ENCODE data around the gene HJURP. TPM values are rescaled to one million over a fixed set of nuclear protein-coding genes. Genes with fewer than 3 reads are reported as not detected.
A peak's percentile ranks its signal among the peaks of the same experiment; 100 is the strongest.

Gene HJURP
- total RNA-seq, 4 donors from 2014 or later = 0.15 to 3.1 (median 2.5) TPM; not detected in 1

DNA sequence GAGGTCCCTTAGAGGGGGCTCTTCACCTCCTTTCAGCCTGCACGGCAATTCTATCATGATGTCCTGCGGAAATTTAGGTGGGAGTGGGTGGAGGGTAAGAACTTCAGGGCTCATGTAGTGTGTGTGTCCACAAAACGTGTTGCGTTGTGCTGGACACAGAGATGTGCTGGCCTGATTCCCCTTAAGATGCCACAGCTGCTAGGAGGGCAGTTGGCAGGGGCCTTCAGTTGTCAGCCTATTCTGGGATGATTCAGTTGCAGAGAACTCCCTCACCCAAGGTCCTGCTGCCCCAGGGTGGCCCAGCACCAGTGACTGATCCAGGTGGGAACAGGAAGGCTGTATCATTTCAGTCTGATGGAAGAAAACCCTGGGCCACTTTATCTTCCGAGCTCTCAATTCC is 1.0 kb upstream of the HJURP start:
- TF ChIP-seq, protein P1, sequence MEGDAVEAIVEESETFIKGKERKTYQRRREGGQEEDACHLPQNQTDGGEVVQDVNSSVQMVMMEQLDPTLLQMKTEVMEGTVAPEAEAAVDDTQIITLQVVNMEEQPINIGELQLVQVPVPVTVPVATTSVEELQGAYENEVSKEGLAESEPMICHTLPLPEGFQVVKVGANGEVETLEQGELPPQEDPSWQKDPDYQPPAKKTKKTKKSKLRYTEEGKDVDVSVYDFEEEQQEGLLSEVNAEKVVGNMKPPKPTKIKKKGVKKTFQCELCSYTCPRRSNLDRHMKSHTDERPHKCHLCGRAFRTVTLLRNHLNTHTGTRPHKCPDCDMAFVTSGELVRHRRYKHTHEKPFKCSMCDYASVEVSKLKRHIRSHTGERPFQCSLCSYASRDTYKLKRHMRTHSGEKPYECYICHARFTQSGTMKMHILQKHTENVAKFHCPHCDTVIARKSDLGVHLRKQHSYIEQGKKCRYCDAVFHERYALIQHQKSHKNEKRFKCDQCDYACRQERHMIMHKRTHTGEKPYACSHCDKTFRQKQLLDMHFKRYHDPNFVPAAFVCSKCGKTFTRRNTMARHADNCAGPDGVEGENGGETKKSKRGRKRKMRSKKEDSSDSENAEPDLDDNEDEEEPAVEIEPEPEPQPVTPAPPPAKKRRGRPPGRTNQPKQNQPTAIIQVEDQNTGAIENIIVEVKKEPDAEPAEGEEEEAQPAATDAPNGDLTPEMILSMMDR (IDR thresholded peaks at IDR 0.05) = no peak
- TF ChIP-seq POLR2AphosphoS5 (IDR thresholded peaks at IDR 0.05) (no peak), POLR2A (IDR thresholded peaks at IDR 0.05) (no peak), EP300 (IDR thresholded peaks at IDR 0.05) (no peak)
- Histone ChIP-seq H3K4me3 (no peak overlapping the region), H3K27me3 (peaks cover 24% of the 10 kb centered on the region), H3K9me3 (no peaks in the 10 kb centered on the region), H3K27ac (peak overlapping the region in 1 of 4 donors; percentile 79), H3K36me3 (no peaks in the 10 kb centered on the region), H3K4me1 (peaks cover 0 to 25% (median 6%) of the 10 kb centered on the region in 3 donors)
- 73 to 81% methylated on average over 4 to 5 of the region's 5 CpGs for WGBS, 2 donors (ENCODE audit: low coverage in 1 of 2)
- no peak for ATAC-seq

DNA sequence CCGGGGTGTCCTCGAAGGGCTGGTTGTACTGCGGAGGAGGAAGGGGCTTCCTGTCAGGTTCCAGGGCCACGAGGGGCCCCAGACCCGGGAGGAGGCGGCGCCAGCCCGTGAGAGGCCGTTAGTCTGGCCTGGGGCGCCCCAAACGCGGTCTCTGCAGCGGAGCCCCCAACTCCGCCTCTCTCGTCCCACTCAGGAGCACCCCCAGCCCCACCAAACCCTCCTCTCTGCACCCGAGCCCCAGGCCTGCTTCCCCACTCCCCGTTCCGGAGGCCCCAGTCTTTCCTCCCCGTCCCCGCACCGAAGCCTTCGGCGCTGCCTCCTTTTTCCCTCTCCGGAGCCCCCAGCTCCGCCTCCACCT is 473 bp downstream of the HJURP start:
- H3K36me3 ChIP-seq = no peaks in the 10 kb centered on the region
- H3K27me3 ChIP-seq = peaks cover 31% of the 10 kb centered on the region
- TF ChIP-seq POLR2AphosphoS5 (IDR thresholded peaks at IDR 0.05) = no peak
- TF ChIP-seq POLR2A (IDR thresholded peaks at IDR 0.05) = no peak
- no peak for TF ChIP-seq EP300 (IDR thresholded peaks at IDR 0.05)
- TF ChIP-seq, protein P1 (IDR thresholded peaks at IDR 0.05) = no peak
- H3K4me3 ChIP-seq = peak overlapping the region; percentile 58 to 78
- no peaks in the 10 kb centered on the region for H3K9me3 ChIP-seq
- peaks cover 0 to 25% (median 6%) of the 10 kb centered on the region in 3 donors for H3K4me1 ChIP-seq
- no peak for ATAC-seq
- peak overlapping the region in 1 of 4 donors; percentile 41 for H3K27ac ChIP-seq
- WGBS, 2 donors (ENCODE audit: low coverage in 1 of 2) = 0 to 5% methylated on average over 4 to 7 of the region's 25 CpGs

DNA sequence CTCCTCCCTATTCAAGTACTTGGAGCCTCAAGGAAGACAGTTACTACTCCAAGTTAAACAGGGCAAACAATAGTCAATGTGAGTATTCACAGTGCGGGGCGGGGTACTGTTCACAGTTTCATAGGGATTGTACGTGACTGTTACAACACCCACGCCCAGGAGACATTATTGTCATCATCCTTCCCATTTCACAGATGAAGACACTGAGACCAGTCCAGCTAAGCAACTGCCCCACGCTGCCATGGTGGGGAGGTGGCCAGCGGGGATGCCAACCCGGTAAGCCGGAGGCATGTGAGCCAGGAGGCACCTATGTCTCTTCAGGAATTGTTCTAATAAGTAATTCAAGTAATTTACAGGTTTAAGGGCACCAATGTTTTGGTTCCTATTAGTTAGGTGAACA is 982 bp downstream of the HJURP start:
- H3K4me3 ChIP-seq = no peak overlapping the region

DNA sequence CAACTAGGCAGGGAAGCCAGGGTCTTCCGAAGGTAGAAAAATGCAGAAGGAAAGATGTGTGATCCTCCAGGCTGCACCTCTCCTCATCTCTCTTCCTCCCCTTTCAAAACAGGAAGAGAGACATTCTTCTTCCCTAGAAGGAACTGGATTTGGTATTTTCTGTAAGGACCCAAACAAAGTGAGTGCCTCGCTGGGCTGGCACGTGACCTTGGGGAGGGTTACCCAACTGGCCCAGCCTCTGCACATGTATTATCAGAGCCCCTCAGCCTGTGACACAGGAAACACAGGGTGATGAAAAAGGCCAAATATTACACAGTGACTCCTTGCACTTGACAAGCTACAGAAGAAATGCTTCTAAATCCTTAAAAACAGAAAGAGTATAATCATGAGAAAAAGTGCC is 2.3 kb downstream of the HJURP start:
- Histone ChIP-seq H3K9me3 (no peaks in the 10 kb centered on the region), H3K4me3 (no peak overlapping the region), H3K36me3 (no peaks in the 10 kb centered on the region), H3K4me1 (peaks cover 0 to 17% (median 6%) of the 10 kb centered on the region in 3 donors), H3K27me3 (peaks cover 31% of the 10 kb centered on the region), H3K27ac (no peak overlapping the region)
- no peak for ATAC-seq
- TF ChIP-seq POLR2A (IDR thresholded peaks at IDR 0.05) (no peak), EP300 (IDR thresholded peaks at IDR 0.05) (no peak), POLR2AphosphoS5 (IDR thresholded peaks at IDR 0.05) (no peak)
- TF ChIP-seq, protein P1 (IDR thresholded peaks at IDR 0.05) = no peak
- 40% methylated on average over 2 of the region's 3 CpGs; no CpG with 5 or more reads in 1 of the 2 donors for WGBS, 2 donors (ENCODE audit: low coverage in 1 of 2)

More for the DNA sequence above, 982 bp downstream of the HJURP start:
- Histone ChIP-seq H3K27me3 (peaks cover 31% of the 10 kb centered on the region), H3K9me3 (no peaks in the 10 kb centered on the region), H3K27ac (no peak overlapping the region), H3K36me3 (no peaks in the 10 kb centered on the region), H3K4me1 (peaks cover 0 to 25% (median 6%) of the 10 kb centered on the region in 3 donors)
- 14 to 21% methylated on average over 2 to 3 of the region's 8 CpGs for WGBS, 2 donors (ENCODE audit: low coverage in 1 of 2)
- ATAC-seq = no peak
- no peak for TF ChIP-seq POLR2A (IDR thresholded peaks at IDR 0.05)
- no peak for TF ChIP-seq POLR2AphosphoS5 (IDR thresholded peaks at IDR 0.05)
- TF ChIP-seq EP300 (IDR thresholded peaks at IDR 0.05) = no peak
- TF ChIP-seq, protein P1 (IDR thresholded peaks at IDR 0.05) = no peak

DNA sequence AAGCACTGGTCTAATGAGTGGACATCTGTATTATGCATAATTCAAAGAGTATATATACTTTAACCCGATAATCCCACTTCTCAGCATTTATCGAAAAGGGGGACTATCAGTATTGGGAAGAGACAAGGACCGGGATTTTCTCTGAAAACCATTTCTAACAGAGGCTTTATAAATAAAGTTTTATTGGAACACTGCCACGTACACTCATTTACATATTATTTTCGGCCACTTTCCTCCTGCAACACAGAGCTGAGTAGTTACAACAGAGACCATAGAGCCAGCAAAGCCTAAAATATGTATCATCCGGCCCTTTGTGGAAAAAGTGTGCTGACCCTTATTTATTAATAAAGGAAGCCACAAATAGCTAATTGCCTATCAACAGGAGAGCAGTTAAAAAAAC is 3.2 kb downstream of the HJURP start:
- Histone ChIP-seq H3K27me3 (peaks cover 31% of the 10 kb centered on the region), H3K4me3 (no peak overlapping the region), H3K9me3 (no peaks in the 10 kb centered on the region), H3K27ac (no peak overlapping the region), H3K36me3 (no peaks in the 10 kb centered on the region), H3K4me1 (peaks cover 0 to 17% (median 6%) of the 10 kb centered on the region in 3 donors)
- no peak for ATAC-seq
- no peak for TF ChIP-seq POLR2AphosphoS5 (IDR thresholded peaks at IDR 0.05)
- no peak for TF ChIP-seq POLR2A (IDR thresholded peaks at IDR 0.05)
- no peak for TF ChIP-seq EP300 (IDR thresholded peaks at IDR 0.05)
- TF ChIP-seq, protein P1 (IDR thresholded peaks at IDR 0.05) = no peak
- WGBS, 2 donors (ENCODE audit: low coverage in 1 of 2) = 92 to 95% methylated on average over 6 of the region's 6 CpGs

Data from gastroesophageal sphincter (tissue), 4 donors.